Smooth muscle cell (in vitro differentiated cells): Measurements from ENCODE around the gene ARFRP1. TPM values are rescaled to one million over a fixed set of nuclear protein-coding genes. Genes with fewer than 3 reads are reported as not detected.
"Not testable (repeated sequence)": the region's sequence is repeated elsewhere in the genome, so short reads cannot be mapped to it uniquely, and the experiment has no call there.

ENCODE experiments used
- DNase-seq: peaks from one replicate; lab custom pipeline; 2025; ENCODE audit not compliant: unreplicated experiment; lab: John Stamatoyannopoulos, UW
- H2AFZ ChIP-seq: fragments of 200-600 bp; sonication (generic); 2 replicates; pipeline ENCODE4 v1.6.0; 2016; ENCODE audit warnings: antibody characterized with exemption, low read depth, mild to moderate bottlenecking
- H3F3A ChIP-seq: fragments of 200-600 bp; sonication (generic); 2 replicates; pipeline ENCODE4 v1.6.0; 2017; ENCODE audit warnings: antibody characterized with exemption, low read depth
- H3K27ac ChIP-seq: fragments of 200-600 bp; sonication (generic); 2 replicates; pipeline ENCODE4 v1.5.1; 2016; ENCODE audit warnings: low read depth, mild to moderate bottlenecking
- H3K27me3 ChIP-seq: fragments of 200-600 bp; sonication (generic); 2 replicates; pipeline ENCODE4 v1.6.1; 2016; ENCODE audit warnings: low read depth, mild to moderate bottlenecking
- H3K36me3 ChIP-seq: fragments of 200-600 bp; sonication (generic); 2 replicates; pipeline ENCODE4 v1.5.1; 2016; ENCODE audit warnings: low read depth
- H3K4me1 ChIP-seq: fragments of 200-600 bp; sonication (generic); 2 replicates; pipeline ENCODE4 v1.5.1; 2016; ENCODE audit warnings: low read depth
- H3K4me2 ChIP-seq: fragments of 200-600 bp; sonication (generic); 2 replicates; pipeline ENCODE4 v1.6.0; 2016; ENCODE audit warnings: mild to moderate bottlenecking
- H3K4me3 ChIP-seq: fragments of 200-600 bp; sonication (generic); 2 replicates; pipeline ENCODE4 v1.5.1; 2016; ENCODE audit warnings: mild to moderate bottlenecking
- H3K79me2 ChIP-seq: fragments of 200-600 bp; sonication (generic); 2 replicates; pipeline ENCODE4 v1.6.0; 2016; ENCODE audit warnings: low read depth, mild to moderate bottlenecking
- H3K9ac ChIP-seq: fragments of 200-600 bp; sonication (generic); 2 replicates; pipeline ENCODE4 v1.6.0; 2016; ENCODE audit warnings: low read depth
- H3K9me3 ChIP-seq: fragments of 200-600 bp; sonication (generic); replicated peaks from 2 replicates; pipeline ENCODE4 v1.5.1; 2016; ENCODE audit warnings: low read depth
- H4K20me1 ChIP-seq: fragments of 200-600 bp; sonication (generic); 2 replicates; pipeline ENCODE4 v1.6.0; 2016; ENCODE audit warnings: low read depth
- CTCF ChIP-seq: fragments of 200-600 bp; sonication (generic); IDR thresholded peaks from 2 replicates; pipeline ENCODE4 v1.5.1; 2017; ENCODE audit warnings: borderline replicate concordance, mild to moderate bottlenecking, antibody characterized with exemption; ENCODE audit not compliant: insufficient read depth, poor library complexity, severe bottlenecking
- WGBS: methylation state at CpG from one replicate; pipeline ENCODE4 v1.1.7; 2016; ENCODE audit warnings: low lambda C conversion rate; 5-methylcytosine and 5-hydroxymethylcytosine counted together
- polyA plus RNA-seq: library from polyadenylated mRNA; unstranded; fragments of >200 nt; fragmentation: Nextera tagmentation; extraction: Ambion mirVana; gene quantifications from 2 replicates; pipeline ENCODE4 v1.2.1, GENCODE V29; 2016
- total RNA-seq: library from RNA; depleted of rRNA; stranded (reverse); fragments of >200 nt; gene quantifications from 2 replicates; pipeline ENCODE4 v1.2.3, GENCODE V29; 2014

ARFRP1 gene
- total and polyA plus RNA-seq, 2 experiments from 2014 or later: 11.8 to 42.3 TPM

DNA sequence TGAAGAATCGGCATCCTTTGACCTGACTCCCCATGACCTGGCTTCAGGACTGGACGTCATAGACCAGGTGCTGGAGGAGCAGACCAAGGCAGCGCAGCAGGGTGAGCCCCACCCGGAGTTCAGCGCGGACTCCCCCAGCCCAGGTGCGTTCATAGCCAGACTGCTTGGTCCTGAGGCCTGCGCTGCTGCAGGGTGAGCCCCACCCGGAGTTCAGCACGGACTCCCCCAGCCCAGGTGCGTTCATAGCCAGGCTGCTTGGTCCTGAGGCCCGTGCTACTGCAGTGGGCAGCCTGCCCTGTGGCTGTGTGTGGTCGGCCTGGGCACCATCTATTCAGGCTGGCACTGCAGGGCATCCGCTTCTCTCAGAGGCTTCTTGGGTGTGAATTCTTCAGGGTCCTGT, 33.8 kb downstream of the ARFRP1 start:
- no peak for DNase-seq
- no peak overlapping the region for H3K27ac ChIP-seq
- no peak for TF ChIP-seq CTCF
- no peaks in the 10 kb centered on the region for H3K4me1 ChIP-seq
- no peaks in the 10 kb centered on the region for H3K27me3 ChIP-seq
- no peaks in the 10 kb centered on the region for H3F3A ChIP-seq
- H3K4me3 ChIP-seq: no peak overlapping the region
- no peaks in the 10 kb centered on the region for H3K9me3 ChIP-seq
- no peaks in the 10 kb centered on the region for H3K36me3 ChIP-seq
- no peak overlapping the region for H3K9ac ChIP-seq
- H4K20me1 ChIP-seq: no peaks in the 10 kb centered on the region
- H3K4me2 ChIP-seq: no peak overlapping the region
- 97% methylated on average over 14 of the region's 14 CpGs for WGBS
- no peaks in the 10 kb centered on the region for H3K79me2 ChIP-seq
- H2AFZ ChIP-seq: no peak overlapping the region

- Histone ChIP-seq H2AFZ (no peak overlapping the region), H3F3A (no peaks in the 10 kb centered on the region), H4K20me1 (no peaks in the 10 kb centered on the region), H3K27ac (no peak overlapping the region), H3K36me3 (no peaks in the 10 kb centered on the region), H3K27me3 (no peaks in the 10 kb centered on the region), H3K4me3 (no peak overlapping the region), H3K9me3 (no peaks in the 10 kb centered on the region), H3K9ac (no peak overlapping the region), H3K4me2 (no peak overlapping the region), H3K79me2 (no peaks in the 10 kb centered on the region), H3K4me1 (no peaks in the 10 kb centered on the region)
- TF ChIP-seq CTCF: no peak
- 98% methylated on average over 10 of the region's 10 CpGs for WGBS
- DNase-seq: no peak
Measured at GRCh38 chr20:63672666-63673065, 35.1 kb downstream of the ARFRP1 start.

GRCh38 chr20:63671695-63672094, 36.1 kb downstream of the ARFRP1 start:
- not testable (repeated sequence) for H3K4me3 ChIP-seq, H2AFZ ChIP-seq, DNase-seq, H3K4me2 ChIP-seq, H3K9ac ChIP-seq, H3K27ac ChIP-seq, H3F3A ChIP-seq, H3K4me1 ChIP-seq, H3K79me2 ChIP-seq, H3K9me3 ChIP-seq, H3K36me3 ChIP-seq, H4K20me1 ChIP-seq, H3K27me3 ChIP-seq
- WGBS: 97% methylated on average over 12 of the region's 12 CpGs

- H3K27ac ChIP-seq: no peak overlapping the region
Measured at GRCh38 chr20:63668351-63668750, 39.4 kb downstream of the ARFRP1 start.

More at GRCh38 chr20:63668351-63668750, 39.4 kb downstream of the ARFRP1 start:
- Histone ChIP-seq H4K20me1 (no peaks in the 10 kb centered on the region), H3K36me3 (no peaks in the 10 kb centered on the region), H3K4me2 (no peak overlapping the region), H3K79me2 (no peaks in the 10 kb centered on the region), H3K9ac (no peak overlapping the region), H2AFZ (no peak overlapping the region), H3K4me3 (no peak overlapping the region), H3F3A (no peaks in the 10 kb centered on the region), H3K4me1 (no peaks in the 10 kb centered on the region), H3K9me3 (no peaks in the 10 kb centered on the region), H3K27me3 (no peaks in the 10 kb centered on the region)
- DNase-seq: no peak
- TF ChIP-seq CTCF: no peak
- 96% methylated on average over 9 of the region's 11 CpGs for WGBS
